Endometrial microvascular endothelial cells (primary cell): ENCODE data around the gene COG3. TPM values are rescaled to one million over a fixed set of nuclear protein-coding genes. Genes with fewer than 3 reads are reported as not detected.
"Not testable (repeated sequence)": the region's sequence is repeated elsewhere in the genome, so short reads cannot be mapped to it uniquely, and the experiment has no call there.

Experiments
- in situ Hi-C: cut with HindIII; loops from 2 replicates; pipeline ENCODE4 v1.10.0; 2017; ENCODE audit warnings: low sequenced_read_pairs, low pct_unique_long_range_greater_than_20kb; ENCODE audit errors: inconsistent ontology term
- total RNA-seq: library from RNA; depleted of rRNA; stranded (reverse); fragments of >200 nt; gene quantifications from one replicate; pipeline ENCODE4 v1.2.3, GENCODE V29; 2015; ENCODE audit errors: inconsistent ontology term

COG3 gene, protein sequence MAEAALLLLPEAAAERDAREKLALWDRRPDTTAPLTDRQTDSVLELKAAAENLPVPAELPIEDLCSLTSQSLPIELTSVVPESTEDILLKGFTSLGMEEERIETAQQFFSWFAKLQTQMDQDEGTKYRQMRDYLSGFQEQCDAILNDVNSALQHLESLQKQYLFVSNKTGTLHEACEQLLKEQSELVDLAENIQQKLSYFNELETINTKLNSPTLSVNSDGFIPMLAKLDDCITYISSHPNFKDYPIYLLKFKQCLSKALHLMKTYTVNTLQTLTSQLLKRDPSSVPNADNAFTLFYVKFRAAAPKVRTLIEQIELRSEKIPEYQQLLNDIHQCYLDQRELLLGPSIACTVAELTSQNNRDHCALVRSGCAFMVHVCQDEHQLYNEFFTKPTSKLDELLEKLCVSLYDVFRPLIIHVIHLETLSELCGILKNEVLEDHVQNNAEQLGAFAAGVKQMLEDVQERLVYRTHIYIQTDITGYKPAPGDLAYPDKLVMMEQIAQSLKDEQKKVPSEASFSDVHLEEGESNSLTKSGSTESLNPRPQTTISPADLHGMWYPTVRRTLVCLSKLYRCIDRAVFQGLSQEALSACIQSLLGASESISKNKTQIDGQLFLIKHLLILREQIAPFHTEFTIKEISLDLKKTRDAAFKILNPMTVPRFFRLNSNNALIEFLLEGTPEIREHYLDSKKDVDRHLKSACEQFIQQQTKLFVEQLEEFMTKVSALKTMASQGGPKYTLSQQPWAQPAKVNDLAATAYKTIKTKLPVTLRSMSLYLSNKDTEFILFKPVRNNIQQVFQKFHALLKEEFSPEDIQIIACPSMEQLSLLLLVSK
- 20.2 TPM for total RNA-seq

- in situ Hi-C loops = no loop called here
Measured at GRCh38 chr13:45464687-45465453, at the start of gene COG3. TSS of gene COG3 (plus strand) at chr13:45464939. CDS start at chr13:45465037, 98 bp downstream.

GRCh38 chr13:45415112-45415511 lies 49.6 kb upstream of the COG3 start:
- in situ Hi-C loops = no loop called here

- in situ Hi-C loops = no loop called here
Measured at GRCh38 chr13:45416516-45417128, 48.1 kb upstream of the COG3 start.

GRCh38 chr13:45417790-45418534 lies 46.8 kb upstream of the COG3 start, which contains the start of gene SLC25A30:
TSS of gene SLC25A30 (minus strand) at chr13:45418373. CDS start at chr13:45411425, 6,948 bp downstream.
- in situ Hi-C loops = no loop called here

DNA sequence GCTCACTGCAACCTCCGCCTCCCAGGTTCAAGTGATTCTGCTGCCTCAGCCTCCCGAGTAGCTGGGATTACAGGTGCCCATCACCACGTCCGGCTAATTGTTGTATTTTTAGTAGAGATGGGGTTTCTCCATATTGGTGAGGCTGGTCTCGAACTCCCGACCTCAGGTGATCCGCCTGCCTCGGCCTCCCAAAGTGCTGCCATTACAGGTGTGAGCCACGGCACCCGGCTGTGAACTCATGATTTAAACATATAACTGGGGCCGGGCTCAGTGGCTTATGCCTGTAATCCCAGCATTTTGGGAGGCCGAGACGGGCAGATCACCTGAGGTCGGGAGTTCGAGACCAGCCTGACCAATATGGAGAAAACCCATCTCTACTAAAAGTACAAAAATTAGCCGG lies 45.4 kb upstream of the COG3 start:
- in situ Hi-C loops = not testable (repeated sequence)

DNA sequence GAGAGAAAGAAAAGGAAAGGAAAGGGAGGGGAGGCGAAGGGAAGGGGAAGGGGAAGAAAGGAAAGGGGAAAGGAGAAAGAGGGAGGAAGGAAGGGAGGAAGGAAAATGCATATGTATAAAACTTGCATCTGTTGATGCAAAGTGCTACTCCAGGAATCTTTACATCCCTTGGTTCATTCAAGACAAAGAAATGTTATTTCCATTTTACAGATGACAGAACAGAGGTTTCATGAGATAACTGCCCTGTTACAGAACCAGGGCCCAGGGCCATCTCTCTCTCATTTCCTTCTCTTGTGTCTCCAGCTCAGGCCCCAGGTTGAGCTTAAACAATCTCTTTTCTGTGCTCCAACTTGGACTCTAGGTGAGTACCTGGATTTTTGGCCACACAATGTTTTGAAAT lies 44.8 kb upstream of the COG3 start:
- in situ Hi-C loops = no loop called here

- in situ Hi-C loops = no loop called here
Measured at GRCh38 chr13:45422731-45423292, 41.9 kb upstream of the COG3 start.

GRCh38 chr13:45426056-45426841 lies 38.5 kb upstream of the COG3 start:
- in situ Hi-C loops = not testable (repeated sequence)

DNA sequence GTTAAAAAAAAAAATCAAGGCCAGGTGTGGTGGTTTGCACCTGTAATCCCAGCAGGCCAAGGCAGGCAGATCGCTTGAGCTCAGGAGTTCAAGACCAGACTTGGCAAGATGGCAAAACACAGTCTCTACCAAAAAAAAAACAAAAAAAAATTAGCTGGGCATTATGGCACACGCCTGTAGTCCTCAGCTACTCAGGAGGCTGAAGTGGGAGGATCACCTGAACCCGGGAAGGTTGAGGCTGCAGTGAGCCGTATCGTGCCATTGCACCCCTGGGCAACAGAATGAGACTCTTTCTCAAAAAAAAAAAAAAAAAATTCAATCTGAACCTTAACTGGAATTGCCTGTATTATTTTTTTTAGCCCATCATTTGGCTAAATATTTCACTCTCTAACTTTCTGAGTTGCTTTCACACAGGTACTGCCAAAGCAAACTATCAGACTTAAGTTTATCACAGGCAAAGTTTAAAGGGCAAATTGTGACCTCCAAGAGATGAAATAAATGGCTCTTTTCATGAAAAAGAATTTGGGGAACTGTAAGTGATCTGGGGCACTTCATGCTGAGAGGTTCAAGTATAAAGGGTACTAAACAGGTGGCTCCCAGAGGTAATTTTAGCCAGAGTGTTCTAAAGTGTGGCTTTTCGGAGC lies 31.9 kb upstream of the COG3 start:
- in situ Hi-C loops = no loop called here

- in situ Hi-C loops = no loop called here
Measured at GRCh38 chr13:45433381-45433790, 31.4 kb upstream of the COG3 start.

DNA sequence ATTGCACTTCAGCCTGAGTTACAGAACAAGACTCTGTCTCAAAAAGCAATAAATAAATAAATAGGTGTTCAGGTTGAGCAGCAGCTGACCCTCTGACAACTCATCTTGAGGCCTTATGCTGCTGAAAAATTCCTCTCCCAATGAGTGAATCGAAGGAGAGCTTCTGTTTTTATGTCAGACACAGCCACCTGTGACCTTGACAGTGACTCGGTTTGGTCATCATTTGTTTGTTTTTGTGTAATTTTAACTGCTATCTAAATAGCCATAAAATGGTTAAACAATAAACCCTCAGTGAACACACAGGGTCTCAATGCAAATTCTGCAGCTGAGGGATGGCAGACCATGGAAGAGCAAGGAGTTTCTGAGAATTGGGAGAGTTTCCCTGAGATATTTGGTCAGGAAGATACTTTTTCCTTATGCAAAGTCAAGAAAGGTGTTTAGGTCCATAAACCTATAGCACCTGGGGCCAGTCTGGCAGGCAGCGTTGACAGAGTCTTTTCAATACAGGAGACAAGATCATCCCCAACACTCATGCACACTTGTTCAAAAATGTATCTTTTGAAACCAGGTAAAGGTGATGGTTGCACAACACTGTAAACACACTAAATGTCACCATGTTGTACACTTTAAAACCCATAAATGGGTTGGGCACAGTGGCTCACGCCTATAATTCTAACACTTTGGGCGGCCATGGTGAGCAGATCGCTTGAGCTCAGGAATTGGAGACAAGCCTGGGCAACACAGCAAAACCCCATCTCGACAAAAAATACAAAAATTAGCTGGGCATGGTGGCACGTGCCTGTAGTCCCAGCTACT lies 30.0 kb upstream of the COG3 start:
- in situ Hi-C loops = no loop called here

GRCh38 chr13:45436332-45436731 lies 28.4 kb upstream of the COG3 start:
- in situ Hi-C loops = no loop called here

DNA sequence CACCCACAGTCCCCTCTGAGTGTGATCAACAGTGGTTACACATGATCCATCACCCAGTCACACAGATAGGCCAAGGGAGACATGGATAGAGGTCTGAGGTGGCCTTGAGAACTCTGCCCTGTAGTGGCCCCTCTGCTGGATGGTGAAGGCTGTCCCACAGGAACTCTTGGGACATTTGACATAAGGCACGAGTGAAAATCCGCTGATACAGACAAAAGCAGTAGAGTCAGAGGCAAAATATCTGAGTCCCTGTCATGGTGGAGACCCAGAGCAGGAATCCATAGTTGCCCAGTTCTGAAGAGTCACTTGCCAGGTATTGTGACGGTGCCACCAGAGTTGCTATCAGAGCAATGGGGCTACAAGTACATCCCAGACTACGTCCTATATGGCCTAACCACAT lies 27.8 kb upstream of the COG3 start:
- in situ Hi-C loops = no loop called here

- in situ Hi-C loops = no loop called here
Measured at GRCh38 chr13:45437947-45438346, 26.8 kb upstream of the COG3 start.

DNA sequence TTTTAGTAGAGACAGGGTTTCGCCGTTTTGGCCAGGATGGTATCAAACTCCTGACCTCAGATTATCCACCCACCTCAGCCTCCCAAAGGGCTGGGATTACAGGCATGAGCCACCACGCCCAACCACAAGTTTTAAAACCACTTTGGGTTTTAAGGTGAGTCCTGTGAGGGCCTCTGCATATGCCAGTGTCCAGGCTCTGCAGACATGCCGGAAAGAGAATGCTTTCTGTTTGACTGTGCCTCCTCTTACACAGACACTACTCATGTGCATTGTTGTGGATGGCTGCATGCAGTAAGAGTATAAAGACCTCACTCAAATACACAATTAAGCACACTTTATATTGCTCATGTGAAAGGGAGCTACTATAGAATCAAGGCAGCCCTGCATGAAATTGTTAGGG lies 25.7 kb upstream of the COG3 start:
- in situ Hi-C loops = no loop called here
